BLaER1 (cell line): ENCODE measurements around the gene MANBA.

Experiments
- H3K27ac ChIP-seq: shearing (Covaris generic); formaldehyde crosslinking; 2 replicates; pipeline ENCODE4 v1.8.1; 2022
- H3K27me3 ChIP-seq: shearing (Covaris generic); formaldehyde crosslinking; 2 replicates; pipeline ENCODE4 v1.8.1; 2022
- H3K36me3 ChIP-seq: shearing (Covaris generic); formaldehyde crosslinking; 2 replicates; pipeline ENCODE4 v1.8.1; 2022
- H3K4me1 ChIP-seq: shearing (Covaris generic); formaldehyde crosslinking; 2 replicates; pipeline ENCODE4 v1.8.1; 2022
- H3K4me2 ChIP-seq: shearing (Covaris generic); formaldehyde crosslinking; 2 replicates; pipeline ENCODE4 v1.8.1; 2022
- H3K4me3 ChIP-seq: shearing (Covaris generic); formaldehyde crosslinking; 2 replicates; pipeline ENCODE4 v1.8.1; 2022
- H3K9ac ChIP-seq: shearing (Covaris generic); formaldehyde crosslinking; 2 replicates; pipeline ENCODE4 v1.8.1; 2022
- H3K9me3 ChIP-seq: shearing (Covaris generic); formaldehyde crosslinking; 2 replicates; pipeline ENCODE4 v1.8.1; 2022
- H4K20me1 ChIP-seq: shearing (Covaris generic); formaldehyde crosslinking; 2 replicates; pipeline ENCODE4 v1.8.1; 2022
- Cebpa-rat ChIP-seq: shearing (Covaris generic); IDR thresholded peaks from 2 replicates; pipeline ENCODE4 v1.8.1; 2022

MANBA gene

GRCh38 chr4:102586002-102586643 lies 174.6 kb downstream of the MANBA start:
- H3K27me3 ChIP-seq = no peaks in the 10 kb centered on the region
- H3K9ac ChIP-seq = no peak overlapping the region
- no peak overlapping the region for H3K27ac ChIP-seq
- H3K4me1 ChIP-seq = no peaks in the 10 kb centered on the region
- H3K9me3 ChIP-seq = peaks cover 19% of the 10 kb centered on the region
- no peak overlapping the region for H3K4me3 ChIP-seq
- TF ChIP-seq Cebpa-rat = no peak
- H4K20me1 ChIP-seq = no peaks in the 10 kb centered on the region
- peaks cover 98% of the 10 kb centered on the region for H3K36me3 ChIP-seq
- no peak overlapping the region for H3K4me2 ChIP-seq

DNA sequence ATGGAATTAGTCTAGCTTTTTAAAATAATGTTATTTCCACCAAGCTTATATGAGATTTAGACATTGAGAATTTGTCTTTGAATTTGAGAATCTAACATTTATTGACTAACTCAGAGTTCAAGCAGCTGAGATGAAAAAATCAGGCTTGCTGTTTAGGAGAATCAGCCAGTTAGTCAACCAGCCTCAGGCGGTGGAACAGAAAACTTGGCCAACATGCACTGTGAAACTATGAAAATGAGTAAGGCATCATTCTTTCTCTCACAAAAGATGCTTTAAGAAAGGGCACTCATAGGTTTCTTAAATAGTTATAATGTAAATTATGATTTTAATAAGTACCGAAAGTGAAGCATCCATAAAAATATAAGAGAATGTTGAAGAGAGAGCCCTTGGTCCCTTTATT lies 175.4 kb downstream of the MANBA start:
- Histone ChIP-seq H3K36me3 (peaks cover 97% of the 10 kb centered on the region), H3K9me3 (peaks cover 11% of the 10 kb centered on the region), H4K20me1 (no peaks in the 10 kb centered on the region), H3K4me2 (no peak overlapping the region), H3K27me3 (no peaks in the 10 kb centered on the region), H3K4me1 (no peaks in the 10 kb centered on the region), H3K27ac (no peak overlapping the region), H3K9ac (no peak overlapping the region), H3K4me3 (no peak overlapping the region)
- no peak for TF ChIP-seq Cebpa-rat

DNA sequence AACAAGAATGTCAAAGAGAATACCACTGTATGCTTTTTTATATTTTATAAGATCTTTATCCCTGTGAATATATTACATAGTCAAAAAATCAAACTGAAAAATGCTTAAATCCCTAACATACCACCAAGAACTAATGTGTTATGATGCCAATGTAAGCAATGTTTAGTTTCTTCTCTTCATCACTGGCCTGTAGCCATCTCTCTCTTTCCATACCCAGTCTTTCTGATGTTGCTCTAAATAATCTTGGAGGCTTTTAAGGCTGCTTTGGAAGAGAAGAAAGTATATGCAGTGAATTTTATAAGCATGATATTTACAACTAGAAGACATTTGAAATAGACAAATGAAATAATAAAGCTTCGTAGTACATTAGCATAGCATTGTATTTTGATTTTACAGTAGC lies 176.7 kb downstream of the MANBA start:
- TF ChIP-seq Cebpa-rat = no peak
- Histone ChIP-seq H3K36me3 (peaks cover 97% of the 10 kb centered on the region), H3K4me1 (no peaks in the 10 kb centered on the region)

More for the DNA sequence above, 176.7 kb downstream of the MANBA start:
- H3K27me3 ChIP-seq = no peaks in the 10 kb centered on the region
- no peak overlapping the region for H3K4me3 ChIP-seq
- no peak overlapping the region for H3K9ac ChIP-seq
- no peaks in the 10 kb centered on the region for H3K9me3 ChIP-seq
- no peak overlapping the region for H3K4me2 ChIP-seq
- no peak overlapping the region for H3K27ac ChIP-seq
- H4K20me1 ChIP-seq = no peaks in the 10 kb centered on the region
